Activated T-helper 1 cell treated with Interleukin-2 at 50 U/mL for 16 hours (primary cell): ENCODE data around the gene VPS35L.
"Not testable (repeated sequence)": the region's sequence is repeated elsewhere in the genome, so short reads cannot be mapped to it uniquely, and the experiment has no call there.

Experiments
- DNase-seq: peaks from one replicate; pipeline ENCODE4 v3.0.0-alpha.2; 2020; ENCODE audit warnings: low read depth

VPS35L gene

DNA sequence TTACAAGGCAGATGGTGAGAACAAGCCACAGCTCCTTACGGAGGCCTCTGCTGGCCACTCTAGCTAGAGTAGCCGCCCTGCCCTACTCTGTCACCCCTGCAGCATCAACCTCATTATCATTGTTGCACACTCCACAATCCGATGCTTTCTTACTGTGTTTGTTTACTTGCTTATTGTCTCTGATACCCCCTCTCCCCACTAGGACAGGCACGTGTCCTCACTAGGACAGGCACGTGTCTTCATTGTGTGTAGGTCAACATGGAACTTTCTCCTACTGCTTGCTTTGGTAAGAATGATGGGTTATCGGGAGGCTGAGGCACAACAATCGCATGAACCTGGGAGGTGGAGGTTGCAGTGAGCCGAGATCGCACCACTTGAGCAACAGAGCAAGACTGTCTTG lies 98.6 kb downstream of the VPS35L start:
- DNase-seq: no peak

GRCh38 chr16:19655242-19655777 lies 99.8 kb downstream of the VPS35L start:
- no peak for DNase-seq

DNA sequence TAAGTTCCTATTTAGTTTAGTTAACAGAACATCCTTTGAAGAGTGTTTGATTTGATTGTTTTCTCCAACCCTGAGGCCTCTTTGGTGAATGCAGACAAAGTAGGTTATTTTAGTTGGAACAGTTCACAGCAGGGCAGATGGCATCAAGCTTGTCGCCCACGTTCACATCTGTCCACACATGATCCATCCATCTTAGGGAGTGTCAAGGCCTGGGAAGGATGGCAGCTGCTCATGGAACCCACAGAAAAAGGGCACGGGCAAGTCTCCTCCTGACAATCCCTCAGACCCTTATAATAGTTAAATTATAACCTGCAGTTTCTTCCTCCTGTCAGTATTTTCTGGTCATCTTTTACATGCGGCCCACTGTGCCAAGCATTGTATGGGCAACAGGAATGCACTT lies 102.3 kb downstream of the VPS35L start:
- DNase-seq: no peak

DNA sequence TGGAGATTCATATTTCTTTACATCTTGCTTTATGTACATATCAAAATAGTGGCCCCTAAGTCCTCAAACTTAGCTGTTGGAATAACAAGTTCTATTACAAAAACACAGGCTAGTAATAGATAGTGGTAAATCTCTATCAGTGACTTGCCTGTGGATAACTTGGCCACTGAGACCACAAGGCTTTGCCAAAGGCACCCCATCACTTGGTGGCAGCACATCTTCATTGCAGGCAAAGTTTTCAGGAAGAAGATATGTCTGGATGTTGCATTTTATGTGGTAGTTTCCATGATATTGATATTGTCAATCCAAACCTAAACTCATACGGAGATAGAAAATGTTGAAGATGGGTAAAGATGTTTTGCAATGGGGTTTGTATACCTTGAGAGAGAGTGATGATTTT lies 104.1 kb downstream of the VPS35L start:
- DNase-seq: no peak

DNA sequence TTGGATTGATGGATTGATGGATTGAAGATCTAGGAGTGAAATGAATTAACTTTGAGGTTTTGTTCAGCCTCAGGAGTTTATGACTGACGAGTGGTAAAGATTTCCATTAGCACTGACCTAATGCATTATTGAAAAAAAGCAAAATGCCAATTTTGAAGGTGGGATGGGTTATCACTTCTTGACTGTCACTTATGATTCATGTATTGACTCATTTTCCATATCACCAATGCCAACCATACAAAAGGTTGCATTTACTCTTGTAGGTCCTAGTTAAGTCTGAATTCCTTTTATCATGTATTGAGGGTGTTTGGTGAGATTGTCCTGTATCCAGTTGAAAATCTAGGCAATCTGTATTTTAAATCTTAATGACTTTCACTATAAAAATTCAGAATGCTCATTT lies 104.9 kb downstream of the VPS35L start:
- no peak for DNase-seq

DNA sequence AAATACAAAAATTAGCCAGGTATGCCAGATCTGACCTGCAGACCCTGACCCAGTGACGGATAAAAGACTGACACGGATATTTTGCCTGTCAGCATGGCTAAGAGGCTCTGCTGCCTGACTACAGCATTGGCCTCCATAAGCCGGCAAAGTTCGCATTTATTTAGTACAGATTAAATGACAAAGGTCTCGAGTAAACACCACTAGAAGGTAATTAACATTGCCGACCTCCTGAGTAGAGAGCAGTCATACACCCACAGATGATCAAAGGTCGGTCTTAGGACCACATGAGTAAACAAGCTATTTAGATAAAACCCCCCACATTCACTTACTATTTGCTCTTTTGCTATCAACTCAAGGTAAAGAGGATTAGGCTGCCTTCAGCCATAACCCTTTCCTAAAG lies 106.8 kb downstream of the VPS35L start:
- DNase-seq: no peak

- DNase-seq: no peak
Measured at GRCh38 chr16:19664166-19664565, 108.7 kb downstream of the VPS35L start.

GRCh38 chr16:19665313-19665712 lies 109.8 kb downstream of the VPS35L start:
- DNase-seq: not testable (repeated sequence)

- DNase-seq: no peak
Measured at GRCh38 chr16:19666477-19666876, 111.0 kb downstream of the VPS35L start.

- DNase-seq: no peak
Measured at GRCh38 chr16:19672378-19672777, 116.9 kb downstream of the VPS35L start.

- no peak for DNase-seq
Measured at GRCh38 chr16:19674485-19674884, 119.0 kb downstream of the VPS35L start.

DNA sequence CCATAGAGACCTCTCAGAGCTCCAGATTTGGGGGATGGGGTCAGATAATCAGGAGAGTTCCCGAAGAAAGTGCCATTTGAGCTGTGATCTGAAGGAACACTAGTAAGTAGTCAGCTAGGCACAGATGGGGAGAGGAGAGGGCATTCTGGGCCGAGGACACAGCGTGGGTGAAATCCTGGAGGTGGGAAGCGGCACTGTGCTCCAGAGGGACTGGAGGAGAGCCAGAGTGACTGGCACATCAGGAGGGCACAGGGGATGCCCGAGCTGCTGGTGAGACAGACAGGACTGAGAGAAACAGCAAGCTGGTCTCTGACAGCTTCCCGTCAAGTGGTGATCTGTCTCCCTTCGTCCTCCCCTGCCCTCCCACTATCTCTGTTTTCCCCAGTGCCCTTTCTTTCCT lies 121.9 kb downstream of the VPS35L start:
- DNase-seq: no peak

DNA sequence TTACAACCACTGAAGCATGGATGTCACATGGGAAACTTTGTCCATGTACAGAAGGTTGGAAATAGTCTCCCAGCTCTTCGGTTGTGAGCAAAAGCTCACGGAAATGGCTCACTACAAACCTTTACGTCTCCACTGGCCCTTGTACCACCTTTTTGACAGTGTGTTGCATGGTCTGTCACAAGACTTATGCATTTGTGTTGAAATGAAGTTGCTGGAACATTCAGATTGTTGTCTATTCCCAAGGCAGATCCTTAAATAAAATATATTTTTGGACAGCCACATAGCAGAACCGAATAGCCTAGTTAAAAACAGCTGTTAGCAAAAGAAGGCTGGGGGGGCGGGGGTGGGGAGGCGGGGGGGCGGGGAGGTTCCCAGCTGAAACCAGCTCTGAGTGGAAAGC lies 123.3 kb downstream of the VPS35L start:
- DNase-seq: no peak

DNA sequence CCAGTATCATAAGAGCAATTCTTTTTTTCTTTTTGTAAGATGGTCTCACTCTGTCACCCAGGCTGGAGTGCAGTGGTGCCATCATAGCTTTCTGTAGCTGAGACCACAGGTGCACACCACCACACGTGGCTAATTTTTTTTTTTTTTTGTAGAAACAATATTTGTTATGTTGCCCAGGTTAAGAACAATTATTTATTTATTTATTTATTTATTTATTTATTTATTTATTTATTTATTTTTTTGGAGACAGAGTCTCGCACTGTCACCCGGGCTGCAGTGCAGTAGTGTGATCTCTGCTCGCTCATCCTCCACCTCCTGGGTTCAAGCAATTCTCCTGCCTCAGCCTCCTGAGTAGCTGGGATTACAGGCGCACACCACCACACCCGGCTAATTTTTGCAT lies 123.8 kb downstream of the VPS35L start:
- not testable (repeated sequence) for DNase-seq

DNA sequence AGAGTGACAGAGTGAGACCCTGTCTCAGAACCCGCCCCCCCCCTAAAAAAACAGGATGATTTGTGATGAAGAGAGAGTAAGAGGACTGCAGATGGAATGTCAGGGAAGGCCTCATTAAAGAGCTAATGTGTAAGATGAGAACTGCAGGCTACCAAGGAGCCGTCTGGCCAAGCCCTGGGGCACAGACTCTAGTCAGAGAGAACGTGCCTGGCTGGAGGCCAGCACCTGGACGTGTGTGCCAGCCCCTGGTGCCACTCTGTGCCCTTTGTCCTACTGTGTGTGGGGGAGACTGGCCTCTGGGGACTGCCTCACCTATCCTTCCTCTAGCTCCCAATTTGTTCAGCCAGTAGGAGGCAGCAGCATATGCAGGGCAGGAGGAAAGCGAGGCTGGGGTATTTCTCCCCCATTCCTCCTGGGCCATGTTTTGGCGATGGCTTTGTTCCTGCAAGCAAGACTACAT lies 125.4 kb downstream of the VPS35L start:
- DNase-seq: no peak

DNA sequence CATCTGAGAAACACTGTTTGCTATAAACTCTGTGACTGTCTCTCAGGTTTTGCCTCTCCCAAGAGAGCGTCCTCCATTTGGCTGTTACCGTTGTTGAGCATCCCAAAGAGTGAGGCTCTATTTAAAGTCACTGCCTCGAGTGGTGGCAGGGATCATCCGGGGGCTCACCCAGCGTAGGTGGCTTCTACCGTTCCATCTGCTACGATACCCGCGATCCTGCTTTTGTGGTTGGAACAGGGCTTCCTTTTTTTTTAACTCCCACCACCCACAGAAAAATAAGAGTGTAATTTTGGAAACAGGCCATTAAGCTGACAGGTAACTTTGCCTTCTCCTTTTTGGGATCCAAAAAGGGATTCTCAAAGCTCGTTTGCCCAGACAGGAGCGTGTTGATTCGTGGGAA lies 126.1 kb downstream of the VPS35L start:
- DNase-seq: no peak

DNA sequence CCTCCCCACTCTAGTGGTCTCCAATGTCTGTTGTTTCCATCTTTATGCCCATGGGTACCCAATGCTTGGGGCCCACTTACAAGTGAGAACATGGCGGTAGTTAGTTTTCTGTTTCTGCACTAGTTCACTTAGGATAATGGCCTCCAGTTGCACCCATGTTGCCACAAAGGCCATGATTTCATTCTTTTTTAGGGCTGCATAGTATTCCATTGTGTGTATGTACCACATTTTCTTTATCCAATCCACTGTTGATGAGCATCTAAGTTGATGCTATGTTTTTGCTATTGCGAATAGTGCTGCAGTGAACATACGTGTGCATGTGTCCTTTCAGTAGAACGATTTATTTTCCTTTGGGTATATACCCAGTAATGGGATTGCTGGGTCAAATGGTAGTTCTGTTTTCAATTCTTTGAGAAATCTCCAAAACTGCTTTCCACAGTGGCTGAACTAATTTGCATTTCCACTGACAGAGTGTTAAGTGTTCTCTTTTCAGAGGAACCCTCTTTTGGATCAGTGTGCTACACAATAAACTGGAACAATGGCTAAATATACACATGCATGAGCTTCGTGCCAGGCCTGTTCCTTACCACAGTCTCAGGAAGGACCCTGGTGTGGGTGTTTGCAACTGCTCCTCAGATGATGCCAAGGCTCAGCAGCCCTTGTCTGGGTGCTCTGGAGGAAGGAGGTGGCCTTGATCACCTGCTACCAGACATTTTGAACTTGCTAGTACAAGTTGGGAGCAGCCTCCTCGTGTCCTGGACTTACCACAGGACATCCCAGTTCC lies 128.1 kb downstream of the VPS35L start:
- DNase-seq: no peak

DNA sequence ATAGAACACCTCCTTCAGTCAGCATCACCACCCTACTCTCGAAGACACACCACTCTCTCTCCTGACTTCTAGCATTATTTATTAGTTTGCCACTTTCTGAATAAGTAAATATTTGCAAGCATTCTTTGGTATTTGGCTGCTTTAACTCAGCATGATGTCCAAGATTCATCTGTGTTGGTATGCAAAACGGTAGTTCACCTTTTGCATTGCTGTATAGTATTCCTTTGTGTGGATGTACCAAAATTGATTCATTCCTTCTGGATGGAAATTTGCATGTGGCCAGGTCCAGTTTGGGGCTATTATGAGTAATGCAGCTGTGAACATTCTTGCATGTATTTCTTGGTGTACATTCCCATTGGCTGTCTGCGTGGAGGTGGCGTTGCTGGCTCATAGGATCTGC lies 129.7 kb downstream of the VPS35L start:
- DNase-seq: no peak

DNA sequence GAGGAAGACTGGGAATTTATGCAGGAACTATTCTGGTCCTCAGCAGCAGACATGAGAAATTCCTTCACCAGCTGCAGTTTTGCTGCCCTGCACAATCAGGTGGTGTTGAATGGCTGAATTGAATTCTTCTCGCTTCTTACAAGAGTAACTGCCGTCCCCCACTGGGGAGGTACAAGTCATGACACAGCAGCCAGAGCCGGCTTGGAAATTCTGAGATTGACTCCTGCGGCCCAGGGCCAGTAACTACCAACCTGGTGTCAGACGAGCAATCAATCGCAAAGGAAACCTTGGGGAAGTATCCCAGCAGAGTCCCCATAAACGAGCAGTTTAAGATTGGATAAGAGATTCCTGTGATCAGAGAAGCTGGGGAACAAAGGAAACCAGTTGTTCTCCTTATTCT lies 131.8 kb downstream of the VPS35L start:
- DNase-seq: no peak

DNA sequence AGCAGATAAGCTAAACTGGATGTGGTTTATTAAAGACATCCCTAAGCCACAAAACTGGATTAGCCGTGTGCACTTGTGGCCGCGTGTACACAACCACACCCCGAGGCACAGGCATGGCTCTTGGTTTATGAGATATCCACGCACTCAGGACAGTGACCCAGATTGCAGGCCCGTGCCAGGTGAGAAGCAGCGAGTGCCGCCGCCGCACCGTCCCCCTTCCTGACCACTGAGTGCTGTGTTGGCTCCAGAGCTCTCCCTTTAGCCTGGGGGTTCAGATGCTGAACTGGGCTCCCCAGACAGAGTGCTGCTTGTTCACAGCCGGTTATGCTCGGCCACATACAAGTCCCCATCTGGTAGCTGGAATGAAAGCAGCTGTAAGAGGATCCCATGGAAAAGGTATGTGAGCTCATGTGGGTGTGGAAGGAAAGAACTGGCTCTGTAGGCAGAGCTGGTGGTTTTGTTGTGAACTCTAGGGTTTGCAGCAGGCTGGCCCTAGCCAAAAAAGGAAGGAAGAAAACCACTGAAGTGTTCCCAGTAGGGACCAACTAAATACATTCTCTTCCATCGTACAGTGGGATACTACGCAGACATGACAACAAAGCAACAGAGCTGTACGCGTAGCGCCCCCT lies 133.0 kb downstream of the VPS35L start:
- DNase-seq: no peak

- DNase-seq: no peak
Measured at GRCh38 chr16:19689342-19689741, 133.8 kb downstream of the VPS35L start.

GRCh38 chr16:19690196-19690595 lies 134.7 kb downstream of the VPS35L start:
- no peak for DNase-seq

DNA sequence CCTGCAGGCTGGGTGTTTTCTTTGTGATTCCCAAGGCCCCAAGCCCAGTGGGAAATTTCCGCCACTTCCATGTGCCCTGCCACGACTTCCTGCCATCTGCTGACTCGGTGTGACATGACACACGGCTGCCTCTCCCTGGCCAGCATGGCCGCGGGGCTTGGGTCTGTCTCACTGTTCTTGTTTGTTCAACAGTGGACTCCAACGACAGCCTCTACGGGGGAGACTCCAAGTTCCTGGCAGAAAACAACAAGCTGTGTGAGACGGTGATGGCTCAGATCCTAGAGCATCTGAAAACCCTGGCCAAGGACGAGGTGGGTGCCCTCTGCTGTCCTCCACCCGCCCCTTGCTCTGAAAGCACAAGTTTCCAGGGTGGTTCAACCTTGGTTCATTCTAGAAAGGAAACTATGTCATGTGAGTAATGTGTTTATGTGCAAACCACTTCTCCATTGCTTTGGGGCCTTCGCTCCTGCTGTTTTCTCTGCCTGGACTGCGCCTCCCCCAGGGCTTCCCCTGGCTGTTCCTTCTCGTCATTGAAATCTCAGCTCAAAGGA lies 135.7 kb downstream of the VPS35L start:
- DNase-seq: no peak
